Measurements from ENCODE around the gene PA2G4.

The PA2G4 gene

GRCh38 chr12:56146492-56147460 lies 42.4 kb downstream of the PA2G4 start:
- DNase-seq (ENCODE audit: insufficient read length, low spot score) (no peak), FAIRE-seq (no peak)
- no peak for TF ChIP-seq SPI1 (IDR thresholded peaks at IDR 0.05; ENCODE audit: low read depth, low read length)
- no peak for TF ChIP-seq POLR2A (IDR thresholded peaks at IDR 0.05; ENCODE audit: low read depth, low read length)
- no peak for TF ChIP-seq POLR2AphosphoS5 (IDR thresholded peaks at IDR 0.05; ENCODE audit: low read depth, low read length)
- no peak for TF ChIP-seq POU2F2 (IDR thresholded peaks at IDR 0.05; ENCODE audit: low read depth, low read length)
- TF ChIP-seq PAX5 (IDR thresholded peaks at IDR 0.05; ENCODE audit: insufficient read depth, low read length, severe bottlenecking): no peak

- DNase-seq (ENCODE audit: insufficient read length, low spot score) (no peak), FAIRE-seq (no peak)
- TF ChIP-seq POU2F2 (IDR thresholded peaks at IDR 0.05; ENCODE audit: low read depth, low read length) (no peak), PAX5 (IDR thresholded peaks at IDR 0.05; ENCODE audit: insufficient read depth, low read length, severe bottlenecking) (no peak), TAF1 (IDR thresholded peaks at IDR 0.05; ENCODE audit: low read depth, low read length) (no peak), POLR2AphosphoS5 (IDR thresholded peaks at IDR 0.05; ENCODE audit: low read depth, low read length) (no peak), SPI1 (IDR thresholded peaks at IDR 0.05; ENCODE audit: low read depth, low read length) (no peak), POLR2A (IDR thresholded peaks at IDR 0.05; ENCODE audit: low read depth, low read length) (no peak)
Measured at GRCh38 chr12:56150563-56150962, 46.2 kb downstream of the PA2G4 start.

- TF ChIP-seq PAX5 (IDR thresholded peaks at IDR 0.05; ENCODE audit: insufficient read depth, low read length, severe bottlenecking) (no peak), SPI1 (IDR thresholded peaks at IDR 0.05; ENCODE audit: low read depth, low read length) (no peak), POLR2AphosphoS5 (IDR thresholded peaks at IDR 0.05; ENCODE audit: low read depth, low read length) (no peak; the same call in 1 of the 2 replicates), POLR2A (IDR thresholded peaks at IDR 0.05; ENCODE audit: low read depth, low read length) (peak; percentile 41), POU2F2 (IDR thresholded peaks at IDR 0.05; ENCODE audit: low read depth, low read length) (no peak), TAF1 (IDR thresholded peaks at IDR 0.05; ENCODE audit: low read depth, low read length) (no peak; the same call in 1 of the 2 replicates)
- DNase-seq (ENCODE audit: insufficient read length, low spot score) (no peak), FAIRE-seq (peak; percentile 92)
Measured at GRCh38 chr12:56151672-56152131, 47.3 kb downstream of the PA2G4 start.

- peak; percentile 68; the same call in 1 of the 2 replicates for TF ChIP-seq TAF1 (IDR thresholded peaks at IDR 0.05; ENCODE audit: low read depth, low read length)
- TF ChIP-seq POLR2AphosphoS5 (IDR thresholded peaks at IDR 0.05; ENCODE audit: low read depth, low read length): peak; percentile 65; the same call in 1 of the 2 replicates
- TF ChIP-seq POU2F2 (IDR thresholded peaks at IDR 0.05; ENCODE audit: low read depth, low read length): no peak; the same call in 1 of the 2 replicates
- no peak for TF ChIP-seq SPI1 (IDR thresholded peaks at IDR 0.05; ENCODE audit: low read depth, low read length)
- peak; percentile 49 for TF ChIP-seq PAX5 (IDR thresholded peaks at IDR 0.05; ENCODE audit: insufficient read depth, low read length, severe bottlenecking)
- TF ChIP-seq POLR2A (IDR thresholded peaks at IDR 0.05; ENCODE audit: low read depth, low read length): peak; percentile 82
- DNase-seq (ENCODE audit: insufficient read length, low spot score) (peak; percentile 89), FAIRE-seq (peak; percentile 97)
Measured at GRCh38 chr12:56152132-56152755, 47.9 kb downstream of the PA2G4 start, which contains the start of gene MYL6B. MYL6B (plus strand) TSS chr12:56152587; CDS start chr12:56153919, 1,332 bp downstream.

GRCh38 chr12:56152756-56153677 lies 48.7 kb downstream of the PA2G4 start:
- no peak for FAIRE-seq
- TF ChIP-seq POLR2A (IDR thresholded peaks at IDR 0.05; ENCODE audit: low read depth, low read length) (no peak), POLR2AphosphoS5 (IDR thresholded peaks at IDR 0.05; ENCODE audit: low read depth, low read length) (no peak), PAX5 (IDR thresholded peaks at IDR 0.05; ENCODE audit: insufficient read depth, low read length, severe bottlenecking) (no peak), POU2F2 (IDR thresholded peaks at IDR 0.05; ENCODE audit: low read depth, low read length) (no peak), SPI1 (IDR thresholded peaks at IDR 0.05; ENCODE audit: low read depth, low read length) (no peak)

GRCh38 chr12:56153678-56154065 lies 49.3 kb downstream of the PA2G4 start:
- FAIRE-seq: no peak
- no peak for DNase-seq (ENCODE audit: insufficient read length, low spot score)
- TF ChIP-seq POLR2AphosphoS5 (IDR thresholded peaks at IDR 0.05; ENCODE audit: low read depth, low read length) (no peak), PAX5 (IDR thresholded peaks at IDR 0.05; ENCODE audit: insufficient read depth, low read length, severe bottlenecking) (no peak), SPI1 (IDR thresholded peaks at IDR 0.05; ENCODE audit: low read depth, low read length) (no peak), POU2F2 (IDR thresholded peaks at IDR 0.05; ENCODE audit: low read depth, low read length) (no peak), TAF1 (IDR thresholded peaks at IDR 0.05; ENCODE audit: low read depth, low read length) (no peak), POLR2A (IDR thresholded peaks at IDR 0.05; ENCODE audit: low read depth, low read length) (no peak)

More at GRCh38 chr12:56152756-56153677, 48.7 kb downstream of the PA2G4 start:
- no peak for DNase-seq (ENCODE audit: insufficient read length, low spot score)

GRCh38 chr12:56154246-56154771 lies 50.0 kb downstream of the PA2G4 start:
- no peak for TF ChIP-seq SPI1 (IDR thresholded peaks at IDR 0.05; ENCODE audit: low read depth, low read length)
- DNase-seq (ENCODE audit: insufficient read length, low spot score) (no peak), FAIRE-seq (no peak)

- no peak for FAIRE-seq
- DNase-seq (ENCODE audit: insufficient read length, low spot score): no peak
- TF ChIP-seq POU2F2 (IDR thresholded peaks at IDR 0.05; ENCODE audit: low read depth, low read length) (no peak), POLR2AphosphoS5 (IDR thresholded peaks at IDR 0.05; ENCODE audit: low read depth, low read length) (no peak), TAF1 (IDR thresholded peaks at IDR 0.05; ENCODE audit: low read depth, low read length) (no peak), POLR2A (IDR thresholded peaks at IDR 0.05; ENCODE audit: low read depth, low read length) (no peak), PAX5 (IDR thresholded peaks at IDR 0.05; ENCODE audit: insufficient read depth, low read length, severe bottlenecking) (no peak), SPI1 (IDR thresholded peaks at IDR 0.05; ENCODE audit: low read depth, low read length) (no peak)
Measured at GRCh38 chr12:56154818-56155217, 50.5 kb downstream of the PA2G4 start.
